Activated T-cell treated with anti-CD3 and anti-CD28 coated beads, Interleukin-2, amount 50 U/mL, for 24 hours (primary cell): ENCODE results near the gene MED31.
"Not testable (repeated sequence)": the region's sequence is repeated elsewhere in the genome, so short reads cannot be mapped to it uniquely, and the experiment has no call there.

Experiments used
- DNase-seq: peaks from one replicate; pipeline ENCODE4 v3.0.0-alpha.2; 2020
- H3K27ac Mint-ChIP-seq: 2 replicates; pipeline ENCODE4 v1.8.0; 2020; ENCODE audit warnings: mild to moderate bottlenecking, mixed read lengths
- H3K27me3 Mint-ChIP-seq: 2 replicates; pipeline ENCODE4 v1.8.0; 2020; ENCODE audit warnings: mixed read lengths
- H3K36me3 Mint-ChIP-seq: 2 replicates; pipeline ENCODE4 v1.8.0; 2020; ENCODE audit warnings: low read depth, mixed read lengths
- H3K4me1 Mint-ChIP-seq: 2 replicates; pipeline ENCODE4 v1.8.0; 2020; ENCODE audit warnings: low read depth, mixed read lengths
- H3K4me3 Mint-ChIP-seq: 2 replicates; pipeline ENCODE4 v1.8.0; 2020; ENCODE audit warnings: mild to moderate bottlenecking, moderate library complexity, mixed read lengths
- H3K9me3 Mint-ChIP-seq: 2 replicates; pipeline ENCODE4 v1.8.0; 2020; ENCODE audit warnings: mixed read lengths

The MED31 gene

DNA sequence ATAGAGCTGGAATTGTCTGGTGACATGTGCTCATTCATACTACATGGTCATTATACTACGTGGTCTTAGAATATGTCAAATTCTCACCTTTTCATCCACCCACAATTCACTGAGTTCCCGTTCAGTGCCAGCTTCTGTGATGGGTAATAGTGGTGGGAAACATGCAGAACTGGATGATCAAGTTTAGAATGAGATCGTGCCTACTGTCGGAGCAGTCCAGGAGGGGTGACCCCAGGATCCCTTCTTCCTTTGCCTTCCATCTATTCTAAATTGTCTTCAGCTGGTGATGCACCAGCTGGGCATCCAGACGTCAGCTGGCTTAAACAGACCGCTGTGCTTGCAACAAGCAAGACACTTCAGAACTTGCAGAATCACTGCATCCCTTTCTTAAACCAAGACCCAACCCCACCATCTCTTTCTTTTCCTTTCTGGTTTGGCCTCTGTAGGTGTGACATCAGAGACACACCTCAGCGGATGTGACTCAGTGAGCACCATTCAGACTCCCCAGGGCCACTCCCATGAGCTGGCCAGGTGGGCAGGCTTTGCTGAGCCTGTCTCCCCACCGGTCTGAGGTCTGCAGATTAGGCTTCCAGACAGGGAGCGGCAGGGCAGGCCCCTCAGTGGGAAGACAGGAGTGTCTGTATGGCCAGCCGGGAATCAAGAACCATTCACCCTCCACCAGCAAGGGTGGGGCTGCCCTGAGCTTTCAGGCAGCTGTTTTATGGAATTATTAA lies 18.2 kb upstream of the MED31 start:
- Mint-ChIP-seq H3K27me3 (no peaks in the 10 kb centered on the region), H3K27ac (no peak overlapping the region), H3K9me3 (no peaks in the 10 kb centered on the region), H3K4me3 (no peak overlapping the region), H3K36me3 (no peaks in the 10 kb centered on the region), H3K4me1 (peaks cover 6% of the 10 kb centered on the region)
- DNase-seq, result no peak

DNA sequence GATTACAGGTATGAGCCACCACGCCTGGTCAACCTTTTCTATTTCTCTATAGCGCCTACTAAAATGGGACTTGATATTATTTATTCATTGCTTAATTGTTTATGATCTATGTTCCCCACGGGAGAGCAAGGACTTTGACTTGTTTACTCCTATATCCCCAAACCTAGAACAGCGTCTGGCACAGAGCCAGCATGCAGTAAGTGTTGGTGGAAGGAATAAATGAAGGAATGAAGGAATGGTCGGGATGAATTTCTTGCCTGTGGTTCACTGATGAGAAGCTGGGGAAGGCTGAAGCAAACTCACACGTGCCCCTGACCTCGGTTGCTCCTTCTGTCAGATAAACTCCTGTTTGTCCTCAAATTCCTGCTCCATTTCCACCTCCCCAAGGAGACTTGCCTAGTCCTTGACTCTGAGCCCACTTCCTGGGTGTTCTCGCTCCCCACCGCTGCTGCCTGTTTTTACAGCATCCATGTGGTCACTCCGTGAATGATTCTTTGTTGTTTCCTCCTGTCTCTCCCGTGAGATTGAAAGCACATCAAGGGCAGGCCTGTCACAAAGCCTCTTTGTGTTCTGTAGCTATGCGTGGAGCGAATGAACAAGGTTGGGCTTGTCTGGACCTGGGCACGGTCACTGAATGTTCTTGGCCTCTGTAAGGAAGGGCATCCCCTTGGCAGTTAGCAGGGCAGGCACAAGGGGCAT lies 17.5 kb upstream of the MED31 start:
- no peak for DNase-seq
- H3K4me1 Mint-ChIP-seq, result peaks cover 6% of the 10 kb centered on the region
- no peak overlapping the region for H3K27ac Mint-ChIP-seq
- H3K36me3 Mint-ChIP-seq, result no peaks in the 10 kb centered on the region
- no peak overlapping the region for H3K4me3 Mint-ChIP-seq
- no peaks in the 10 kb centered on the region for H3K9me3 Mint-ChIP-seq
- H3K27me3 Mint-ChIP-seq, result no peaks in the 10 kb centered on the region

GRCh38 chr17:6668219-6668618 lies 16.8 kb upstream of the MED31 start:
- no peak for DNase-seq
- no peaks in the 10 kb centered on the region for H3K36me3 Mint-ChIP-seq
- H3K4me3 Mint-ChIP-seq, result no peak overlapping the region
- H3K27me3 Mint-ChIP-seq, result no peaks in the 10 kb centered on the region
- no peak overlapping the region for H3K27ac Mint-ChIP-seq
- no peaks in the 10 kb centered on the region for H3K9me3 Mint-ChIP-seq
- peaks cover 6% of the 10 kb centered on the region for H3K4me1 Mint-ChIP-seq

GRCh38 chr17:6667516-6667915 lies 16.1 kb upstream of the MED31 start:
- Mint-ChIP-seq H3K27me3 (no peaks in the 10 kb centered on the region), H3K36me3 (peaks cover 3% of the 10 kb centered on the region), H3K9me3 (no peaks in the 10 kb centered on the region), H3K4me3 (no peak overlapping the region), H3K27ac (no peak overlapping the region), H3K4me1 (peaks cover 6% of the 10 kb centered on the region)
- no peak for DNase-seq

DNA sequence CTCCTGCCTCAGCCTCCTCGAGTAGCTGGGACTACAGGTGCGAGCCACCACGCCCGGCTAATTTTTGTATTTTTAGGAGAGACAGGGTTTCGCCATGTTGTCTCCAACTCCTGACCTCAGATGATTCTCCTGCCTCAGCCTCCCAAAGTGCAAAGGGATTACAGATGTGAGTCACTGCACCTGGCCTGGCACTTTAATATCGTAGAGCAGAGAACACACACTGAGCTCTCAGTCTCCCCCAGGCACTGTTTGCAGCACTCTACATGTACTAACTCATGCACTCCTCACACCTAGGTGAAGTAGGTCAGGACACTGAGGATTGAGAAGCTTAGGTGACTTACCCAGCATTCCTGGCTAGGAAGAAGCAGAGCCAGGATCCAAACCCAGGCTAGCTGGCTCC lies 15.2 kb upstream of the MED31 start:
- no peak overlapping the region for H3K27ac Mint-ChIP-seq
- peaks cover 7% of the 10 kb centered on the region for H3K4me1 Mint-ChIP-seq
- no peaks in the 10 kb centered on the region for H3K9me3 Mint-ChIP-seq
- no peaks in the 10 kb centered on the region for H3K27me3 Mint-ChIP-seq
- H3K4me3 Mint-ChIP-seq, result no peak overlapping the region
- peaks cover 3% of the 10 kb centered on the region for H3K36me3 Mint-ChIP-seq
- no peak for DNase-seq

DNA sequence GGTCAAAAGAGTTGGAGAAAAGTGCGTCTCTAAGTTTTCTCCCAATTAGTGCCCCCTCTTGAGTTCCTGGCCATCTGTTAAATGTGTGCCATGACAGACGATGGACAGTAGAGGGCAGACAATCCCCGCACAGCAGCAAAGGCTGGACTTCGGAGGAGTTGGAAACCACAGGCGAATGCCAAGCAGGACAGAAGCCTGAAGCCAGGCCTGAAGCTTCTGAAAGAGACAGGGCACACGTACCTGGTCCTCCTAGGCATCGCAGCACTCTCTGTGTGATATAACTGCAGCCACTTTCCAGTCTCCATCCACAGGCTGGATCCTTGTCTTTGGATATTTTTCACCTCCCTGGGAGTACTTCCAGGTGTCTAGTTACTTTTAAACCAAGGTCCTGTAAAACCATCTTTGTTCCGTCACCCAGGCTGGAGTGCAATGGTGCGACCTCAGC lies 14.7 kb upstream of the MED31 start:
- peak; percentile 58 for DNase-seq
- Mint-ChIP-seq H3K36me3 (peaks cover 3% of the 10 kb centered on the region), H3K27me3 (no peaks in the 10 kb centered on the region), H3K27ac (no peak overlapping the region), H3K9me3 (no peaks in the 10 kb centered on the region), H3K4me1 (peaks cover 12% of the 10 kb centered on the region), H3K4me3 (no peak overlapping the region)

GRCh38 chr17:6663200-6663599 lies 11.8 kb upstream of the MED31 start:
- not testable (repeated sequence) for DNase-seq, H3K27ac Mint-ChIP-seq, H3K36me3 Mint-ChIP-seq, H3K4me3 Mint-ChIP-seq, H3K27me3 Mint-ChIP-seq, H3K9me3 Mint-ChIP-seq
- H3K4me1 Mint-ChIP-seq, result peaks cover 27% of the 10 kb centered on the region

- no peaks in the 10 kb centered on the region for H3K9me3 Mint-ChIP-seq
- H3K36me3 Mint-ChIP-seq, result peaks cover 3% of the 10 kb centered on the region
- H3K27ac Mint-ChIP-seq, result no peak overlapping the region
Observed at GRCh38 chr17:6661464-6661848, 10.1 kb upstream of the MED31 start.

GRCh38 chr17:6660805-6661463 lies 9.5 kb upstream of the MED31 start:
- Mint-ChIP-seq H3K36me3 (peaks cover 3% of the 10 kb centered on the region), H3K9me3 (no peaks in the 10 kb centered on the region), H3K4me3 (no peak overlapping the region), H3K27ac (no peak overlapping the region), H3K4me1 (peaks cover 32% of the 10 kb centered on the region), H3K27me3 (no peaks in the 10 kb centered on the region)
- DNase-seq, result no peak

More at GRCh38 chr17:6661464-6661848, 10.1 kb upstream of the MED31 start:
- Mint-ChIP-seq H3K4me3 (no peak overlapping the region), H3K27me3 (no peaks in the 10 kb centered on the region), H3K4me1 (peaks cover 31% of the 10 kb centered on the region)
- DNase-seq, result no peak

DNA sequence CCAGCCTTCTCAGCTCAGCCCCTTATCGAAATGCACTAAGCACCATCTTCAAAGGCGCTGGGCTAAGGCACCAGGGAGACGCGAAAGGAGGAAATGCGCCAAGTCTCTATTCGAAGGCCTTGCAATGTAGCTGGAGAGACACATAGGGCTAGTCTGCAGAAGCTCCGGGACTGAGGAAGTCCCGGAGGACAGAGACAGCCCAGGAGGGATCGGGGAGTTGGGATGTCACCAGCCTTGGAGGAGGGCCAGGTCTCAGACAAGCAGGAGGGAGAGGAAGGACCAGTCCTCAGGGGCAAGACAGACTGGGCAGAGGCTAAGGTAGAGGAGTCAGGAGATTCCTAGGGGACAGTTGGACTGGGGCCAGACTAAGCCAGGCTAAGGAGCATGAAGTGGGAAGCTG lies 8.7 kb upstream of the MED31 start:
- DNase-seq, result no peak
- Mint-ChIP-seq H3K4me1 (peaks cover 39% of the 10 kb centered on the region), H3K4me3 (no peak overlapping the region), H3K9me3 (no peaks in the 10 kb centered on the region), H3K27ac (no peak overlapping the region), H3K27me3 (peaks cover 6% of the 10 kb centered on the region), H3K36me3 (peaks cover 3% of the 10 kb centered on the region)

GRCh38 chr17:6658411-6658810 lies 7.0 kb upstream of the MED31 start:
- not testable (repeated sequence) for DNase-seq, H3K27ac Mint-ChIP-seq, H3K36me3 Mint-ChIP-seq, H3K9me3 Mint-ChIP-seq, H3K4me3 Mint-ChIP-seq
- H3K4me1 Mint-ChIP-seq, result peaks cover 51% of the 10 kb centered on the region
- peaks cover 14% of the 10 kb centered on the region for H3K27me3 Mint-ChIP-seq

DNA sequence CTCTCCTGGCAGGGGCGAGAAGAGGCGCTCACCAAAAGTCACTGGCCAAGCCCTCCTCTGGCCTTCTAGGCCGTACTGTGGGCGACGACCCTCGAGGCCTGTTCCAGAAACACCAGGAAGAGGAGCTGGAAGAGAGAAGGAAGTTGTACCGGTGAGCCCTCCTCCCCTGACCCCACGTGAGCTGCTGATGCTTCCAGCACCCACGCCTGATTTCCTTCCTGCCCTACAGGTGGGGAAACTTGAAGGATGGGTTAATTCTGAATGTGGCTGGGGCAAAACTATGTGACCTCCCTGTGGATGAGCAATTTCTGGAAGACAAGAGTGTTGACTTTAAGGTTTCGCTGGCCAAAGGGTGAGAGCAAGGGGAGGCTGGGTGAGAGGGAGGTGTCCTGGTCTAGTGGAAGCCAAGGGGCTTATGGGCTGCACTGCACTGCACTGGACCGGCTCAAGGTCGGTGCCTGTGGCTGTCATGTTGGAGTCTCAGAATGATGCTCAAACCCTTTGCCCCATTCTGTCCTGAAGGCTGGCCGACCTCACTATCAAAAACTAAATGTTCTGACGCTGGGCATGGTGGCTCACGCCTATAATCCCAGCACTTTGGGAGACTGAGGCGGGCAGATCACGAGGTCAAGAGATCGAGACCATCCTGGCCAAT lies 6.4 kb upstream of the MED31 start:
- no peak overlapping the region for H3K27ac Mint-ChIP-seq
- H3K4me1 Mint-ChIP-seq, result peaks cover 57% of the 10 kb centered on the region
- no peak for DNase-seq
- H3K9me3 Mint-ChIP-seq, result no peaks in the 10 kb centered on the region
- H3K4me3 Mint-ChIP-seq, result peak overlapping the region; percentile 81
- H3K36me3 Mint-ChIP-seq, result peaks cover 2% of the 10 kb centered on the region
- peaks cover 16% of the 10 kb centered on the region for H3K27me3 Mint-ChIP-seq

DNA sequence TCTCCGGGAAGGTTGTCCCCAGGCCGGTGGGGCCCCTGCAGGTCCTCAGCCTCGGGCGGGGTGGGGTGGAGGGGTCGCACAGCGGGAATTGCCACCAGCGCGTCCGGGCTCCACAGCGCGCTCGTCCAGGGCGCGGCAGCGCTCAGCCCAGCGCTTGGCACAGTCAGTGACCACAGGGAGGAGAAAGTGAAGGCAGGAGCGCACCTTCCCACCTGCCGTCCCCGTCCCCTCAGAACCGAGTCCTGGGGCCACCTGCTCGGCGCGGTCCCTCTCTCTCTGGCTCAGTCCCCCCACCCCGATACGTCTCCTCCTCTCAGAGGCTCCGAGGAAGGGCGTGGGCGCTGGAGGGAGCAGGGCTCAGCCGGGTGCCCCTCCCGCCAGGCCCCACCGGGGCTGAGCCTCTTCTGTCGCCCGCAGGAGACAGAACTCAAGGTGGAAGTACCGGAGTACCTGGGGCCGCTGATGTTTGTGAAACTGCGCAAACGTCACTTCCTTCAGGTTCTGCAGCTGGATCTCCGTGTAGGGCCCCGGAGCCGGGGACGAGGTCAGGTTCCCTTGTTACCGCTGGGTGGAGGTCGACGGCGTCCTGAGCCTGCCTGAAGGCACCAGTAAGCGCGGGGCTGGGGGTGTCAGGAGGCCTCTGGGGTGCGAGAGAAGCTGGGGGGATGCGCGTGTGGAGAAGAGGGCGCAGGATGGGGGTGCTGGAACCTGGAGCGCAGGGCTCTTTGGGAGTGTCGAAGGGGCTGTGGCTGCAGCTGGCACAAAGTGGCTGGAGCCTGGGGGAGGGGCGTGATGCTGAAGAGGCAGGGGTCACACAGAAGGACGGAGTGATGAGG lies 5.6 kb upstream of the MED31 start:
- Mint-ChIP-seq H3K27ac (peak overlapping the region; percentile 69), H3K4me1 (peaks cover 64% of the 10 kb centered on the region), H3K27me3 (peaks cover 16% of the 10 kb centered on the region), H3K4me3 (peak overlapping the region; percentile 81)
- H3K36me3 Mint-ChIP-seq, H3K9me3 Mint-ChIP-seq: not testable (repeated sequence)
- DNase-seq, result peak; percentile 78
